G401 (cell line): ENCODE results near the gene TM2D1. TPM values are rescaled to one million over a fixed set of nuclear protein-coding genes. Genes with fewer than 3 reads are reported as not detected.
"Not testable (repeated sequence)": the region's sequence is repeated elsewhere in the genome, so short reads cannot be mapped to it uniquely, and the experiment has no call there.

ENCODE experiments used
- DNase-seq: peaks from one replicate; pipeline ENCODE4 v3.0.0-alpha.2; 2015; ENCODE audit warnings: low spot score
- in situ Hi-C: cut with HindIII; loops from 2 replicates; pipeline ENCODE4 v1.10.0; 2016; ENCODE audit warnings: low sequenced_read_pairs, mixed read lengths
- total RNA-seq: library from RNA; depleted of rRNA; stranded (reverse); fragments of >200 nt; shearing (Covaris generic); gene quantifications from 2 replicates; pipeline ENCODE4 v1.2.3, GENCODE V29; 2014; rRNA removed

The TM2D1 gene
- total RNA-seq, result 26.0 and 41.8 TPM in 2 replicates

DNA sequence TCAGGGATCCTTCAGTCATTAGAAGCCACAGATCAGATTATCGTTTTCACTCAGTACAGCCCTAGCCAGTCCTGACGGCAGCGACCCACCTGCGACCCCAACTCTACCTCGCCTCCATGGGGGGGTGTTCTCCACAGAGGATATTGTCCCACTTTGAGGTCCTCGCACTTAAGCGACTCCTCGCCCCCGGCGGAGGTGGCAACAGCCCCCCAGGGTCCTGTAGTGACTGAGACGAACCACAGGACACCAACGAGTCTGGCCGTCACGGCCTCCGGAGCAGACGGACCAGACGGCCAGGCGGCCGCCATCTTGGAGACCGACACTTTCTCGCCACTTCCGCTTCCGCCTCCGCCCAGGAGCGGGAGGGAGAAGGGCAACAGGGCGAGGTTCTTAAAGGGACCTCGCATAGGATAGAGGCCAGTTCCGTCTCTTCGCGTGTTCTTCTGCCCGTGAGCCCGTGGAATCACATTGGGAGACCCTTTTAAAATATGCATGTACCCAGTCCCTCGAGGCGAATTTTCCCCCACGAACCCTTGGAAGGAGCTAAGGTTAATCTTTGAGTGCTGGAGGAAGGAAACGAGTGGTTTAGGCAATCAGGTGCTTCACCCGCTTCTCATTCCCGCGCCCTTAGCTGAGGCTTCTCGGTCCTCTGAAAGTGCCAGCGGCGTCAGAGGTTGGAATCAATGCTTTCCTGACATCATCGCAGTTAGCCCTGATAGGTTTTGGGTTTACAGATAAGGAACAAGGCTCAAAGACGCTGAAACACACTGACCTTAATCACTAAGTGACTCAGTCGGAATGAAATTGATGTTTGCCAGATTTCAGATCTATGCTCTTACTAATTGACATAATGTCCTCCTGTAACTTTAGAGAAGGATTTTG, at the start of gene TM2D1:
Gene TM2D1, minus strand, starts transcription at position 329 of the 882 bp plus-strand sequence. Its CDS starts 21 bp downstream, at position 308.
- in situ Hi-C loops, result no loop called here
- DNase-seq, result peak; percentile 95

- no peak for DNase-seq
- in situ Hi-C loops, result no loop called here
Measured at GRCh38 chr1:61770131-61770530, 45.2 kb upstream of the TM2D1 start.

GRCh38 chr1:61757950-61758349, 33.0 kb upstream of the TM2D1 start:
- in situ Hi-C loops, result no loop called here

DNA sequence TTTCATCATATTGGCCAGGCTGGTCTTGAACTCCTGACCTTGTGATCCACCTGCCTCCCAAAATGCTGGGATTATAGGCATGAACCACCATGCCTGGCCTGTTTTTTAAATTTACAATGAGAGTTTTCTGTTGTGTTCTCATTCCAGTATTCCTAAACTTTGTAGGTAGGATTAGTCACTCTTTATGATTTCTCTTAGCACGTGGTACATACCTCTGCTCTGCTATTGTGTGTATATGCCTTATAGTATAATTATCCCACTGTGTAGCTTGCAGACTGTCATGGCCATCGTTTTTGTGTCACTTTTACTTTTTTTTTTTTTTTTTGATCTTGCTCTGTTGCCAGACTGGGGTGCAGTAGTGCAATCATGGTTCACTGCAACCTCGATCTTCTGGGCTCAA, 31.8 kb upstream of the TM2D1 start:
- in situ Hi-C loops, result no loop called here
- no peak for DNase-seq

More at GRCh38 chr1:61757950-61758349, 33.0 kb upstream of the TM2D1 start:
- DNase-seq, result no peak

DNA sequence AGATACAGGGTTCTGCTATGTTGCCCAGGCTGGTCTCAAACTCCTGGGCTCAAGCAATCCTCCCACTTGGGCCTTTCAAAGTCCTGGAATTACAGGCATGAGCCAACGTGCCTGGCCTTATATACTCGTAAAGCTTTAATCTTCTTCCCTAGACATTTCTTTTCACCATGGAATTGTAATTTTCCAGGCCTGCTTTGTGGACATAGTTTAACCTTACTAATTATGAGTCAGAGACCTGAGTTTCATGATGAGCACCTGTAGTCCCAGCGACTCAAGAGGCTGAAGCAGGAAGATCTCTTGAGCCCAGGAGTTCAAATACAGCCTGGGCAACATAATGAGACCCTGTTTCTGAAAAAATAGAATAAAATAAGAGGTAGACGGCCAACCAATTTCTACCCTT, 29.6 kb upstream of the TM2D1 start:
- in situ Hi-C loops, result no loop called here
- DNase-seq, result no peak

DNA sequence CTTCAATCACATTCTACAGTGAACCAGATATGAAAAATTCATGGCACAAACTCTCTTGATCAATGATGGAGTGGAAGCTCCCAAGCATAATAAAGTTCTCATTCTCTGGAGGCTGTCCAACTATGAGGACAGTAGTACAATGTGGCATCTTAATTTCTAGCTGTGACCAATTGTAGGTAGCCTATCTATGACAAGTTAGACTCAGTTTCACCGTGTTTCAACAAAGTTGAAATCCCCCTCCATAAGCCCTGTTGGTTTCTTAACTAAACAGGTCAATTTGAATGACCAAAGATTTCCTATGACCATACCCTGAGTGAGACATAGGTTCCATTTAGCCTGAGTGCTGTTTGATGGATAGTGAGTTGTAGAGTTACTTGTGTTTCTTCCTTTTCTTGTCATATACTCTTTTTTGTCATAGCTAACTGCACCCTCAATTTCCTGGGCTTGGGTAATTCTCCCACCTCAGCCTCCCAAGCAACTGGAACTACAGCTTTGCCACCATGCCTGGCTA, 29.1 kb upstream of the TM2D1 start:
- in situ Hi-C loops, result no loop called here
- no peak for DNase-seq

DNA sequence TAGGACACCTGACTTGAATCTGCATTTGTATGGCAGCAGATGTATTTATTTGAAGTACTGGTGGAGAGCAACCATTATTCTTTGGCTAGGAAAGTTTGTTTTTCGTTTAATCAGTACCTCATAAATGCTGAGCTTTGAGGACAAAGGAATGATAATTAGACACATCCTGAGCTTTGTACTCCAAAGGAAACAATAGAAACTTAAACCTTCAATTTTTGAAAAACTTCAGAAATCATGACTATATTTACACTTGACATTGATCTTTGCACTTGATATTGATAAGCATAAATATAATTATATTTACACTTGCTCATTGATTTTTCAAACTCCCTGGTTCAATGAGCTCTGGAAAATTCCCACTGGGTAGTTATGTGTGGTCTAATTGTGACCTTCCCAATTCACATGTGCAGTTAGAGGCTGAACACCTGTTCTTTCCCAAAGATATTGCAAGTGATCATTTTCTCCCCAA, 28.0 kb upstream of the TM2D1 start:
- in situ Hi-C loops, result no loop called here
- no peak for DNase-seq

GRCh38 chr1:61749574-61749973, 24.6 kb upstream of the TM2D1 start:
- in situ Hi-C loops, result no loop called here

DNA sequence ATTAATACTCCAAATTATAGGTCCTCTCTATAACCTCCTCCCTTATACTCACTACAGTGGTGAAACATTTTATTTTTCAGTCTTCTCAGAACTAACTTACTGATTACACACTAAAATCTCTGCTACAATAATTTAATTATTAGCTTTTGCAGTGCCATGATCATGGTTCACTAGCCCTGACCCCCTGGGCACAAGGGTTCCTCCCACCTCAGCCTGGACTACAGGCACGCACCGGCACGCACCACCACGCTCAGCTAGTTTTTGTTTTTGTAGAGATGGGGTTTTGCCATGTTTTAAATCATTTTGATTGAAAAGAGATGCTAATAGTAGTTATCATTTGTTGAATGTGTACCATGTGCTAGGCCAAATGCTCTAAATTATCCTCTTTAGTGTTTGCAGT, 23.6 kb upstream of the TM2D1 start:
- in situ Hi-C loops, result no loop called here
- no peak for DNase-seq

More at GRCh38 chr1:61749574-61749973, 24.6 kb upstream of the TM2D1 start:
- DNase-seq, result no peak

DNA sequence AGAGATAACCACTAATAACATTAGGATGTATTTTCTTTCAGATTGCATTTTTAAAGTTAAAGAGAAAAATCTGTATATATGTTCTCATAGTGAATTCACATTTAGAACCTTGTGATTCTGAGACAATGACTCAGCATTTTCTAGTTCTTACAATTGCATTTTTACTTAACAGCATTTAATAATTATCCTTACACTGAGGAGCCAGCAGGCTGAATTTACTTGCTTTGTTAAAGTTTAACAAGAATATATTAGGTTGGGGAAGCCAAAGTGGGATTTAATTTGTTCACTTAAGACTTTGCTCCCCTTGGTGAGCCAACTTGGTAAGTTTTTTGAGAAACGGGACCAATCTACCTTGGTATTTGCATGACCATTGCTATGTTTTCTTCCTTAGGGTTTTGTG, 21.9 kb upstream of the TM2D1 start:
- DNase-seq, result no peak
- in situ Hi-C loops, result no loop called here

GRCh38 chr1:61743716-61744580, 19.0 kb upstream of the TM2D1 start:
- in situ Hi-C loops, result no loop called here

GRCh38 chr1:61743431-61743705, 18.4 kb upstream of the TM2D1 start:
- in situ Hi-C loops, result no loop called here
- no peak for DNase-seq

More at GRCh38 chr1:61743716-61744580, 19.0 kb upstream of the TM2D1 start:
- DNase-seq, result peak; percentile 16

DNA sequence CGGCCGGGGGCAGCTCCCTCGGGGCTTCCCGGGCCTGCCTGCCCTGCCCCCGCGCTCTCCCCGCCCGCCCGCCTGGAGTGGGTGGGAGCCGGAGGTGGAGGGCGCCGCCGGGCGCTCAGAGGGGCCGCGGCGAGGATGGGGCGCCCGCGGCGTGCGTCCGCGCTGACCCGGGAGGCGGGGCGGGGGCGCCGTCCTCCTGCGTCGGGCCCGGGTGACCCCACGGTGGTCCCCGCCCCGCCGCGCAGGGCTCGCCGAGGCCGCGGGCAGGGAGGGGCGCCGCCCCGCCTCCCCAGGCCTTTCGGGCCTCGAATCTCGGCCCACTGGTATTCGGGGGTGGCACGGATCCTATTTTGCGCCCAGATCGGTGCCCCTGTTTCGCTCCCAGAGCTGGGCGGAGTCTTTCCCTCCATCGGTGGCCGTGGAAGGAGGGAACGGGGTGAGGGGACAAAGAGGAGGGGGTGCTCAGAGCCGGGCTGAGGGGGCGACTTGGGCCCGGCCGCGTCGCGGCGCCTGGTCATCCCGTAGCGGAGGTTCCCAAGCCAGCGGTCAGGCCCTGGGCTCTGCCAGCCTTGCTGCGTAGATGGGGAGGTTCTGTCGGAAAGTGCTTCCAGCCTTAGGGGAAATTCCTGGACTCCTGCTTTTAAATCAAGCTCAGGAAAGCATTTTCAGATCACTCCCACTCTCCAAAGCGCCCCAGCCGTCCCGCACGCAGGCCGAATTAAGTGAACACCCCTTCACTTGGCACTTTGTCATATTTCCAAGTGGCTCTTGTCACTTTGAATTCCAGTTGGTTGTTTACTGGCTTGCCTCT, 17.9 kb upstream of the TM2D1 start:
- peak; percentile 69 for DNase-seq
- in situ Hi-C loops, result no loop called here

DNA sequence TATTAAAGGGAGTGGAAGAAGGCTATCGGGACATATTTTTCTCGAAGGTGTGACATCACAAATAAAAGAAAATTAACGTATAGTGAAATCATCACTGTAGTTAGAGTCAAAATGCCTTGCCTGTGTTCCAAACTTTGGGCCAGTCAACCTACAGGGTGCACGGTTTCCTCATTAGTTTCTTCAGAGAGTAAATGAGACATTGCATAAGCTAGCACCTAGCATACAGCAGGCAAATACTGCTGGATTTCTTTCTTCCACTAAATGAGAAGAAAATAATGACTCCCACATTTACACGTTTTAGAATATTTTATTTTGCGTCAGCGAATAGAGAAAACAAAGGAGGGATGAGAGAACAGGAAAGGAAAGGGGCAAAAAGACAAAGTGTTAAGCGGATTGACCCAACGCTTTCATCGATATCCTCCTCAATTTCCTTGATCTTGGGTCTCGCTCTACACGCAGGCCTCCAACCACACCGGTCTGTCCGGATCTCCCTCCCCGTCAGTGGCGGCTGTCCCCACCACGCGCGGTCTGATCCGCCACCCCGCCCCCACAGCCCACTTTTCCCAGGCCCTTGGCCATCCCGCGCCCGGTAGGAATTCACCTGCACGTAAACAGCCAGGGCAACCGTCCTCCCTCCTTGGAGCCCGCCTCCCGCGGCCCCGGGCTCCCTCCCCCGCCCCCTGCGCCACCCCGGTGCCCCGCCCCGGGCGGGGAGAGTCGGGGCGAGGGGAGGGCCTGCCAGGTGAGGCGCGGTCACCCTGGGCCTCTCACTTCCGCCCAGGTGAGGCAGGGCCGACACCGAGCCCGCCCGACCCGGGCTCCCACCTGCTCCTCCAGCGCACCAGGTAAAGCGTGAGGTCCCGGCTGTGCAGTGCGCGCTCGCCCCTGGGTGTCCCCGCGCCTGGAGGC, 17.0 kb upstream of the TM2D1 start, which contains the start of gene PATJ:
Gene PATJ, plus strand, starts transcription at position 770 of the 909 bp plus-strand sequence. CDS start 20,413 bp downstream, outside the sequence.
- in situ Hi-C loops, result no loop called here
- DNase-seq, result peak; percentile 79

- DNase-seq, result no peak
- in situ Hi-C loops, result no loop called here
Measured at GRCh38 chr1:61740751-61741700, 16.1 kb upstream of the TM2D1 start.

DNA sequence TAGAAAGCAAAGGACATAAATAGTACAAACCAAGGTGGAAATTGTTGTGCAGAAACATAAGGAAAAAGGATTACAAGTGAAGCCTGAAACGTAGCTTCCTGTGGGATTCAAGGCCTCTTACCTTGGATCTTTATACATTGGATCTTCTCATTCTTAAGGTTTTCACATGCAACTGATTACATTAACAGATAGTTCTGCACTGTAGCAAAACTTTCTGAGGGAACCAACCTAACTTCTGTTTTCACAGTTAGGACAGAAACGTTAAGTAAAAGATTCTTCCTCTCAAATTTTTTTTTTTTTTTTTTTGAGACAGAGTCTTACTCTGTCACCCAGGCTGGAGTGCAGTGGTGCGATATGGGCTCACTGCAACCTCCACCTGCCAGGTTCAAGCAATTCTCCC, 7.8 kb upstream of the TM2D1 start:
- in situ Hi-C loops, result no loop called here
- no peak for DNase-seq

- DNase-seq, in situ Hi-C loops: not testable (repeated sequence)
Measured at GRCh38 chr1:61730679-61731078, 5.7 kb upstream of the TM2D1 start.
